ENCODE data around the gene DPP6.

- no peak for TF ChIP-seq CTCF (IDR thresholded peaks at IDR 0.05)
- no peak for TF ChIP-seq POLR2A (IDR thresholded peaks at IDR 0.05)
These were observed 806.8 kb downstream of the DPP6 start for GRCh38 chr7:154858836-154859537.
